ENCODE data around the gene BPIFA2.

DNA sequence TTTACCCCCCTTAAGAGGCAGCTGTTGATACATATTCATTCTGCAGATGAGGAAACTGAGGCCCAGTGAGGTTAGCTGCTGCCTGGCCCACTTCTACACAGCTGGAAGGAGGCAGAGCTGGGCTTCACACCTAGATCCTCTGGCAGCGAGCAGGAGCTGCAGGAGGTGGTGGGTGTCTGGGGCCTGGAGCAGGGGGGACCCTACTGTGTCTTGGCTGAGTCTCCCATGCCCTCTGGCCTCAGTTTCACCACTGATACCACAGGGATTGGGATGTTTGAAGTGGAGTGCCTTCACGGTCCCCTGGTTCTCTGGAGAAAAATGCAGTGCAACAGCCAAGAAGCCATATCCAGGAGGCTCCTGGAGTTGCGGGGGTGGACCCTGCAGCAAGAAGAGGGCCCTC, 8.2 kb upstream of the BPIFA2 start:
- no peak for TF ChIP-seq ZNF274 (IDR thresholded peaks at IDR 0.05; ENCODE audit: low read depth, low read length)
- TF ChIP-seq YY1 (IDR thresholded peaks at IDR 0.05; ENCODE audit: insufficient read depth, insufficient read length) = no peak
- no peak for TF ChIP-seq SUZ12 (IDR thresholded peaks at IDR 0.05; ENCODE audit: extremely low read depth, insufficient read depth, insufficient read length)

Measured in NT2/D1 (cell line).